NT2/D1 (cell line): ENCODE results near the gene NOM1.
"Not testable (repeated sequence)": the region's sequence is repeated elsewhere in the genome, so short reads cannot be mapped to it uniquely, and the experiment has no call there.

ENCODE experiments used
- YY1 ChIP-seq: IDR thresholded peaks from 2 replicates; pipeline ENCODE4 v1.6.1; 2011; ENCODE audit not compliant: insufficient read length, insufficient read depth
- ZNF274 ChIP-seq: IDR thresholded peaks from 2 replicates; pipeline ENCODE4 v1.6.1; 2011; ENCODE audit warnings: mild to moderate bottlenecking, low read depth, low read length

- TF ChIP-seq YY1, ZNF274: not testable (repeated sequence)
These were observed 49.4 kb upstream of the NOM1 start for GRCh38 chr7:156900093-156900492.
